MM.1S (cell line): ENCODE results near the gene NOD1.

Experiments used
- DNase-seq: peaks from one replicate; pipeline ENCODE4 v3.0.0-alpha.2; 2015
- H2AFZ ChIP-seq: fragments of 300-600 bp; sonication (generic); 2 replicates; pipeline ENCODE4 v1.6.0; 2016; ENCODE audit warnings: antibody characterized with exemption, low read length
- H3F3A ChIP-seq: fragments of 300-600 bp; sonication (generic); 2 replicates; pipeline ENCODE4 v1.6.1; 2016; ENCODE audit warnings: mild to moderate bottlenecking, antibody characterized with exemption, low read length, moderate library complexity, mixed read lengths; ENCODE audit not compliant: insufficient read depth
- H3K27ac ChIP-seq: fragments of 300-600 bp; sonication (generic); 2 replicates; pipeline ENCODE4 v1.5.1; 2016; ENCODE audit warnings: mild to moderate bottlenecking, low read length
- H3K27me3 ChIP-seq: fragments of 300-600 bp; sonication (generic); replicated peaks from 2 replicates; pipeline ENCODE4 v1.6.0; 2016; ENCODE audit warnings: low read length; ENCODE audit not compliant: insufficient read depth
- H3K36me3 ChIP-seq: fragments of 300-600 bp; sonication (generic); replicated peaks from 2 replicates; pipeline ENCODE4 v1.6.1; 2016; ENCODE audit warnings: mild to moderate bottlenecking, low read length, mixed read lengths; ENCODE audit not compliant: insufficient read depth
- H3K4me1 ChIP-seq: fragments of 300-600 bp; sonication (generic); 2 replicates; pipeline ENCODE4 v1.6.1; 2016; ENCODE audit warnings: low read length, mixed read lengths
- H3K4me2 ChIP-seq: fragments of 300-600 bp; sonication (generic); 2 replicates; pipeline ENCODE4 v1.6.0; 2016; ENCODE audit warnings: low read depth, low read length
- H3K4me3 ChIP-seq: fragments of 300-600 bp; sonication (generic); 2 replicates; pipeline ENCODE4 v1.5.1; 2016; ENCODE audit warnings: low read length, mixed read lengths
- H3K79me2 ChIP-seq: fragments of 300-600 bp; sonication (generic); 2 replicates; pipeline ENCODE4 v1.6.1; 2016; ENCODE audit warnings: mixed run types, low read length, mixed read lengths
- H3K9ac ChIP-seq: fragments of 300-600 bp; sonication (generic); 2 replicates; pipeline ENCODE4 v1.6.1; 2016; ENCODE audit warnings: low read length, mixed read lengths
- H3K9me2 ChIP-seq: fragments of 300-600 bp; sonication (generic); replicated peaks from 2 replicates; pipeline ENCODE4 v1.6.1; 2016; ENCODE audit warnings: mild to moderate bottlenecking, low read length, mixed read lengths; ENCODE audit not compliant: insufficient read depth
- H3K9me3 ChIP-seq: fragments of 300-600 bp; sonication (generic); replicated peaks from 2 replicates; pipeline ENCODE4 v1.6.1; 2016; ENCODE audit warnings: mild to moderate bottlenecking, low read length, mixed read lengths; ENCODE audit not compliant: insufficient read depth
- H4K20me1 ChIP-seq: fragments of 300-600 bp; sonication (generic); 2 replicates; pipeline ENCODE4 v1.6.1; 2016; ENCODE audit warnings: mild to moderate bottlenecking, low read length, moderate library complexity, mixed read lengths; ENCODE audit not compliant: insufficient read depth
- CTCF ChIP-seq: fragments of 300-600 bp; sonication (generic); IDR thresholded peaks from 2 replicates; pipeline ENCODE4 v1.5.1; 2016; ENCODE audit warnings: antibody characterized with exemption, low read length, mixed read lengths
- EZH2 ChIP-seq: fragments of 300-600 bp; sonication (generic); optimal IDR thresholded peaks from 2 replicates; pipeline ENCODE3; 2017; ENCODE audit warnings: low read depth, mild to moderate bottlenecking, antibody characterized with exemption, low read length, mixed read lengths
- EZH2phosphoT487 ChIP-seq: fragments of 300-600 bp; sonication (generic); IDR thresholded peaks from 2 replicates; pipeline ENCODE4 v1.6.1; 2018; ENCODE audit warnings: antibody characterized with exemption, low read length

Gene NOD1

GRCh38 chr7:30446266-30446665 is 32.3 kb downstream of the NOD1 start:
- no peaks in the 10 kb centered on the region for H3K27me3 ChIP-seq
- no peaks in the 10 kb centered on the region for H3K9me2 ChIP-seq
- H3K9me3 ChIP-seq, result no peaks in the 10 kb centered on the region
- peaks cover 5% of the 10 kb centered on the region for H3K4me1 ChIP-seq
- H3K79me2 ChIP-seq, result no peaks in the 10 kb centered on the region
- no peak overlapping the region for H3K9ac ChIP-seq
- H3K36me3 ChIP-seq, result no peaks in the 10 kb centered on the region
- peak overlapping the region; percentile 33; the same call in 1 of the 2 replicates for H2AFZ ChIP-seq
- no peak overlapping the region for H3K27ac ChIP-seq
- H4K20me1 ChIP-seq, result no peaks in the 10 kb centered on the region
- TF ChIP-seq CTCF (no peak), EZH2 (no peak), EZH2phosphoT487 (no peak)
- DNase-seq, result no peak
- no peak overlapping the region for H3K4me3 ChIP-seq
- peak overlapping the region; percentile 25; the same call in 1 of the 2 replicates for H3K4me2 ChIP-seq
- H3F3A ChIP-seq, result no peaks in the 10 kb centered on the region

- no peaks in the 10 kb centered on the region for H3K9me2 ChIP-seq
- no peak overlapping the region for H3K4me3 ChIP-seq
- TF ChIP-seq EZH2phosphoT487, result no peak
- peak; percentile 74 for TF ChIP-seq CTCF
- TF ChIP-seq EZH2, result no peak
- no peaks in the 10 kb centered on the region for H4K20me1 ChIP-seq
- no peaks in the 10 kb centered on the region for H3K9me3 ChIP-seq
- H3K9ac ChIP-seq, result no peak overlapping the region
- H3F3A ChIP-seq, result no peaks in the 10 kb centered on the region
- no peaks in the 10 kb centered on the region for H3K36me3 ChIP-seq
- no peak overlapping the region for H3K27ac ChIP-seq
- peak; percentile 94 for DNase-seq
- H3K27me3 ChIP-seq, result no peaks in the 10 kb centered on the region
- peak overlapping the region; percentile 33; the same call in 1 of the 2 replicates for H2AFZ ChIP-seq
- peak overlapping the region; percentile 25; the same call in 1 of the 2 replicates for H3K4me2 ChIP-seq
- H3K4me1 ChIP-seq, result peaks cover 5% of the 10 kb centered on the region
- H3K79me2 ChIP-seq, result no peaks in the 10 kb centered on the region
Observed at GRCh38 chr7:30445770-30446169, 32.8 kb downstream of the NOD1 start.

- Histone ChIP-seq H3K9me3 (no peaks in the 10 kb centered on the region), H3K4me3 (no peak overlapping the region), H3F3A (no peaks in the 10 kb centered on the region), H2AFZ (no peak overlapping the region), H3K9me2 (no peaks in the 10 kb centered on the region), H3K27ac (no peak overlapping the region), H3K36me3 (no peaks in the 10 kb centered on the region), H3K9ac (no peak overlapping the region), H3K27me3 (no peaks in the 10 kb centered on the region), H4K20me1 (no peaks in the 10 kb centered on the region), H3K79me2 (no peaks in the 10 kb centered on the region), H3K4me1 (peaks cover 19% of the 10 kb centered on the region), H3K4me2 (no peak overlapping the region)
- DNase-seq, result no peak
- TF ChIP-seq CTCF (no peak), EZH2phosphoT487 (no peak), EZH2 (no peak)
Observed at GRCh38 chr7:30437823-30438574, 40.6 kb downstream of the NOD1 start.
